Body of pancreas (tissue), 4 donors: ENCODE results near the gene CHST5. TPM values are rescaled to one million over a fixed set of nuclear protein-coding genes. Genes with fewer than 3 reads are reported as not detected.

Source experiments
- ATAC-seq: fragments of 150-250 bp; one replicate; pipeline ENCODE4 v1.9.1; 2016
- DNase-seq, 4 donors: peaks; one replicate each; pipeline ENCODE4 v3.0.0-alpha.2; 2019
- H3K27ac ChIP-seq, 4 donors: fragments of 200-600 bp; sonication (generic); 1 replicate in 3 of 4; 2 replicates in 1 of 4; pipeline versions ENCODE4 v1.5.1 to v1.6.1; 2016 to 2019; ENCODE audit warnings: mild to moderate bottlenecking in 1 of 4, mixed read lengths in 1 of 4, moderate library complexity in 1 of 4
- H3K27me3 ChIP-seq, 2 donors: fragments of 200-600 bp; sonication (generic); one replicate each; pipeline ENCODE4 v1.6.0; 2016; ENCODE audit warnings: mild to moderate bottlenecking in 1 of 2
- H3K36me3 ChIP-seq, 2 donors: fragments of 200-600 bp; sonication (generic); replicated peaks in 1 of 2; 2 replicates each; pipeline ENCODE4 v1.5.1; 2016; ENCODE audit warnings: low read depth in 2 of 2; ENCODE audit not compliant: insufficient read depth in 1 of 2
- H3K4me1 ChIP-seq: fragments of 200-600 bp; sonication (generic); one replicate; pipeline ENCODE4 v1.6.0; 2016
- H3K4me3 ChIP-seq, 2 donors: fragments of 200-600 bp; sonication (generic); 1 replicate in 1 of 2; 2 replicates in 1 of 2; pipeline ENCODE4 v1.5.1; 2016 to 2019
- H3K9me3 ChIP-seq, 3 donors: fragments of 200-600 bp; sonication (generic); 1 replicate in 2 of 3; 2 replicates in 1 of 3; pipeline ENCODE4 v1.5.1; 2016
- CTCF ChIP-seq, 7 experiments: fragments of 450-650 bp in 4 of 7; fragments of 200-600 bp in 3 of 7; sonication (generic) in 3 of 7; IDR thresholded peaks; one replicate each; pipeline ENCODE4 v1.5.1; 2016 to 2019; ENCODE audit warnings: antibody characterized with exemption in 7 of 7
- POLR2A ChIP-seq, 3 donors: fragments of 450-650 bp; IDR thresholded peaks; one replicate each; pipeline ENCODE4 v1.6.1; 2016; ENCODE audit warnings: antibody characterized with exemption in 3 of 3, mild to moderate bottlenecking in 2 of 3
- WGBS, 2 donors: methylation state at CpG; one replicate each; pipeline ENCODE4 v1.1.5; 2017; 5-methylcytosine and 5-hydroxymethylcytosine counted together
- intact Hi-C: fragments of 100-400 bp; cut with DNase I; formaldehyde crosslinking; loops from one replicate; pipeline ENCODE4 v1.15.1; 2023
- total RNA-seq, 2 donors: library from RNA; depleted of rRNA; stranded (reverse); fragments of >200 nt; gene quantifications; one replicate each; pipeline ENCODE4 v1.1.0, GENCODE V29; 2016

CHST5 gene
- total RNA-seq, 2 donors from 2014 or later: not detected

GRCh38 chr16:75486014-75486675 is 49.8 kb downstream of the CHST5 start:
- no peaks in the 10 kb centered on the region for H3K36me3 ChIP-seq
- intact Hi-C loops: no loop called here
- no peaks in the 10 kb centered on the region for H3K4me1 ChIP-seq
- TF ChIP-seq CTCF (IDR thresholded peaks at IDR 0.05) (no peak), POLR2A (IDR thresholded peaks at IDR 0.05) (no peak)
- ATAC-seq (no peak), DNase-seq (peak in 1 of 4 donors; percentile 44)
- H3K4me3 ChIP-seq: no peak overlapping the region
- no peaks in the 10 kb centered on the region for H3K27me3 ChIP-seq
- H3K27ac ChIP-seq: no peak overlapping the region
- 62 to 65% methylated on average over 9 of the region's 9 CpGs for WGBS, 2 donors
- H3K9me3 ChIP-seq: no peaks in the 10 kb centered on the region

- TF ChIP-seq POLR2A (IDR thresholded peaks at IDR 0.05) (no peak), CTCF (IDR thresholded peaks at IDR 0.05) (no peak)
- H3K4me3 ChIP-seq: no peak overlapping the region
- H3K36me3 ChIP-seq: no peaks in the 10 kb centered on the region
- no peak overlapping the region for H3K27ac ChIP-seq
- ATAC-seq: no peak
- no peaks in the 10 kb centered on the region for H3K27me3 ChIP-seq
- WGBS, 2 donors: 75 to 83% methylated on average over 7 of the region's 7 CpGs
- no peaks in the 10 kb centered on the region for H3K4me1 ChIP-seq
- no peaks in the 10 kb centered on the region for H3K9me3 ChIP-seq
- intact Hi-C loops: no loop called here
- no peak for DNase-seq
Measured at GRCh38 chr16:75485230-75486013, 50.5 kb downstream of the CHST5 start.

GRCh38 chr16:75483222-75483621 is 52.7 kb downstream of the CHST5 start:
- Histone ChIP-seq H3K9me3 (no peaks in the 10 kb centered on the region), H3K27ac (no peak overlapping the region), H3K4me3 (no peak overlapping the region), H3K4me1 (no peaks in the 10 kb centered on the region), H3K36me3 (no peaks in the 10 kb centered on the region), H3K27me3 (no peaks in the 10 kb centered on the region)
- WGBS, 2 donors: 86 to 89% methylated on average over 2 of the region's 2 CpGs
- DNase-seq (no peak), ATAC-seq (no peak)
- no peak for TF ChIP-seq CTCF (IDR thresholded peaks at IDR 0.05)
- no peak for TF ChIP-seq POLR2A (IDR thresholded peaks at IDR 0.05)
- intact Hi-C loops: no loop called here

GRCh38 chr16:75482434-75483205 is 53.3 kb downstream of the CHST5 start:
- Histone ChIP-seq H3K4me1 (no peaks in the 10 kb centered on the region), H3K9me3 (no peaks in the 10 kb centered on the region), H3K36me3 (no peaks in the 10 kb centered on the region), H3K4me3 (no peak overlapping the region), H3K27ac (no peak overlapping the region), H3K27me3 (no peaks in the 10 kb centered on the region)
- ATAC-seq: no peak
- no peak for TF ChIP-seq POLR2A (IDR thresholded peaks at IDR 0.05)
- no peak for TF ChIP-seq CTCF (IDR thresholded peaks at IDR 0.05)
- 62 to 73% methylated on average over 11 to 14 of the region's 14 CpGs for WGBS, 2 donors
- intact Hi-C loops: no loop called here
- DNase-seq: no peak
